Ramos (cell line): ENCODE data around the gene SPAG16.
"Not testable (repeated sequence)": the region's sequence is repeated elsewhere in the genome, so short reads cannot be mapped to it uniquely, and the experiment has no call there.

Experiments used
- in situ Hi-C: fragments of 300-500 bp; cut with MboI; formaldehyde crosslinking; loops from one replicate; pipeline ENCODE4 v1.14.3; 2022; ENCODE audit warnings: low sequenced_read_pairs; ENCODE audit not compliant: unreplicated experiment

Gene SPAG16

DNA sequence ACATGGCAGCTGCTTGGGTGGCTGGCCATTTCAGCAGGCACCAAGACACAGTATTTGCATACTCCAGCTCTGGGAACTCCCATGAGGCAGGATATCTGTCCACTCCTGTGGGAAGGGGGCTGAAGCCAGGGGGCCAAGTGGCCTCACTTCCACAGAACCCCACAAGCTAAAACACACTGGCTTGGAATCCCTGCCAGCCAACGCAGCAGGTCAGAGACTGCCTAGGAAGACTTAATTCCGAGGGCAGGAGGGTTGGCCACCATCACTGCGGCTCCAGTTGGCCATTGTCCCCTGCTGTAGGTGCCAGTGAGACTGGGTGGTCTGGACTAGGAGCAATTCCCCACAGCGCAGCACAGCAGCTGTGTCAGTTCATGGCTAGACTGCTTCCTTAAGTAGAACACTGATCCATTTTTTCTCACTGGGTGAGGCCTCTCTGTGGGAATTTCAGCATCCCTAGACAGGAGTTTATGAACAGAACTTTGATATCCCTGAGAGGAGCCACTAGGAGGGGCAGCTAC, 52.0 kb downstream of the SPAG16 start:
- in situ Hi-C loops, result no loop called here

DNA sequence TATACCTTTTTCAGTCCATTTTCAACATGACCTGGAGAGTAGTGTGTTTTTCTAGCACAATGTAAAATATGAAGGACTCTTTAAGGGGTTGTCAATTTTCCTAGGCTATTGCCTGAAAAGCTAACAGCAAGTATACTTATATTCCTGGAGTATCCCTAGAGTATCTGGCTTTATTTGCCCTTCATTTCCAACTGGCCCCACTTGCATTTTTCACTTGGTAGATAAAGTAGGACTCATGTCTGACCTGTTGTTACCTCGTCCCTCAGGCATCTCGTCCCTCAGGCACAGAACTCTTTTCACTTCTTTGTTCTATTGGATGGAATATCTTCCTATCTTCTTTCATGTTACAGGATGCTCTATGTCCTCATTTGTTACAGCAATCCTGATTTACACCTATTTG, 69.2 kb downstream of the SPAG16 start:
- in situ Hi-C loops, result no loop called here

- in situ Hi-C loops, result no loop called here
These were observed 92.4 kb downstream of the SPAG16 start for GRCh38 chr2:213376644-213377043.

DNA sequence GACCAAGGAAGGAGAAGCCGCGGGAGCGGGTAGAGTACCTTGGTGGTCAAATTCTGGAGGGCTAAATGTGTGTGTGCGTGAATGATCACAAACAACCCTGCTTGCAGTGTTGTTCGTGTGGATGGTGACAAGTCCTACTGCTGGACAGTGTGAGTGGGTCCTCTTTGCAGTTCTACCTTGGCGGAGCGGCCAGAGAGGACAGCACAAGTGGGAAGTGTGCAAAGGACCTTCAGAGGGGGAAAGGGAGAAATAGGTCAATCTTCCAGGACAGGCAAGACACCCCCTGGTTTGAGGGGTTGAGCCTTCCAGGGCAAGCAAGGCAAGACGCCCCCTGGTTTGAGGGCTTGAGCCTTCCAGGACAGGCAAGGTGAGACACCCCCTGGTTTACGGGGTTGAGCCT, 122.8 kb downstream of the SPAG16 start:
- in situ Hi-C loops, result not testable (repeated sequence)

DNA sequence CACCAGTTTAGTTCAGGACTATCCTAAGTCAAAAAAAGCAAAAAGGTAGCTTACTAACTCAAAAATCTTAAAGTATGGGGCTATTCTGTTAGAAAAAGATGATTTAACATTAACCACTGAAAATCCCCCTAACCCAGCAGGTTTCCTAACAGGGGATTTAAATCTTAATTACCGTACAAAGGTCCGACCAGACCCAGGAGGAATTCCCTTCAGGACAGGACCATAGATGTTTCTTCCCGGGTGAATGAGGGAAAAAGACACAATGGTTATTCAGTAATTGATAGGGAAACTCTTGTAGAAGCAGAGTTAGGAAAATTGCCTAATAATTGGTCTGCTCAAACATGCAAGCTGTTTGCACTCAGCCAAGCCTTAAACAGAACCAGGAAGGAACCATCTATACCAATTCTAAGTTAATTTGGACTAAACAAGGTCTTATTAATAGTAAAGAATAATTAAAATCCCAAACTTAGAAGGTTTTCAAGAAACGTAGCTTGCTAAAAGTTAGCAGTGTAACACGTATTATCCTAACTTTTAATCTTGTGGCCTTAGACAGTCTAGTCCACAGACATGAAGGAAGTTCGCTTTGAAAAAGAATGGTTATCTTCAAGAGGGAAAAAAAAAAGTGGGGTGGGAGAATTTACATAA, 124.3 kb downstream of the SPAG16 start:
- in situ Hi-C loops, result not testable (repeated sequence)

- in situ Hi-C loops, result not testable (repeated sequence)
These were observed 126.4 kb downstream of the SPAG16 start for GRCh38 chr2:213410687-213411086.

- in situ Hi-C loops, result no loop called here
These were observed 127.5 kb downstream of the SPAG16 start for GRCh38 chr2:213411582-213412289.

GRCh38 chr2:213415093-213415492, 130.8 kb downstream of the SPAG16 start:
- in situ Hi-C loops, result no loop called here

DNA sequence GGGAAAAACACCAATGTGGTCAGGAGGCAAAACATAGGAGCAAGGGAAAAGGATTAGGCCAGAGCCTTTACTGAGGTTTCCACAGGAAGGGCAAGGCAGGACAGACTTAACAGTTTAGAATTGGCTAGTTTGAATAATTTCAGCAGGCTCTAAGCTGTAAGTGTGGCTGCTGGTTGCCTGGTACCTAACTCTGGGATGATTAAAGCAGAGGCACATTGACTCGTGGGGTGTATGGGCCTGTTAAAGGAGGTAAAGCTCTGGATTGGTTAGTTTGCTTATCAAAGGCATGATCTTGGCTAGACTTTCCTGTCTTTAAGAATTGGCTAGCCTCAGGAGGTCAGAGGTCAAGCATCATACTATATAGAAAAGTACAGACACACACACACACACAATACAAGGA, 132.6 kb downstream of the SPAG16 start:
- in situ Hi-C loops, result no loop called here

DNA sequence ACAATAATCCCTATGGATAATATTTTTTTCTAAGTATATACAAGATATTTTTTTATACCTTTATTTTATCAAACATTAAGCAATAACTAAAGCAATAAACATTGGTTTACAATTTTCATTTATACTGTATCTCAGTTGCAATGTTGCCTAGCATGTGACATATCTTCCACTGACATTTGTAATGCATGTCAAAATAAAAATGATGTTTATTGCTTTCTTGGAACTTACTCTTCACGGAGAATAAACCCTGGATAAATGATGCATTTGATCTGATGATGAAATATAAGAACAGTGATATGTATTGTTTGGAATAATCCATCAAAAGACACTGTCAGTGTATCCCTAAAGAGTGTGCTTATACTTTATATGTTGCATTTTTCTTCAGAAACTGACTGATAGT, 135.7 kb downstream of the SPAG16 start:
- in situ Hi-C loops, result no loop called here

- in situ Hi-C loops, result no loop called here
These were observed 136.6 kb downstream of the SPAG16 start for GRCh38 chr2:213420828-213421385.

GRCh38 chr2:213422211-213422610, 137.9 kb downstream of the SPAG16 start:
- in situ Hi-C loops, result no loop called here

- in situ Hi-C loops, result no loop called here
These were observed 141.4 kb downstream of the SPAG16 start for GRCh38 chr2:213425618-213426017.

- in situ Hi-C loops, result no loop called here
These were observed 145.3 kb downstream of the SPAG16 start for GRCh38 chr2:213429516-213429915.

DNA sequence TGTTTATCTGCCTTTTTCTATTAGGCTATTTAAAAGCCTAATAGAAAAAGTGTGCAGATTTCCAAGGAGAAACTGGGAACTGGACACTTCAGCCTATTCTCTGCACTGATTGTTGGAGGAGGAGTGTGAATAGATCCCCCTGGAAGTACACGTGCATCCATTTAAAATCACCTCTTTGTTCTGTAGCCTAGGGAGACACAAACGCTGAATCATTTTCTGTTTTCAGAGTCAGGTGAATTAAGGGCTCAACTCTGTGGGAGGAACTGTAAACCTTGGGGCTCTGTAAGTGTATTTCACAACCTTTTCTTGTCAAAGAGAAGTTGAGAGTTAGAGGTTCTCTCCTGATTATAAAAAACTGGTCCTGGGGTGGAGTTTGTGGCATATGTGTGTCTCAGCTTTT, 159.7 kb downstream of the SPAG16 start:
- in situ Hi-C loops, result no loop called here

DNA sequence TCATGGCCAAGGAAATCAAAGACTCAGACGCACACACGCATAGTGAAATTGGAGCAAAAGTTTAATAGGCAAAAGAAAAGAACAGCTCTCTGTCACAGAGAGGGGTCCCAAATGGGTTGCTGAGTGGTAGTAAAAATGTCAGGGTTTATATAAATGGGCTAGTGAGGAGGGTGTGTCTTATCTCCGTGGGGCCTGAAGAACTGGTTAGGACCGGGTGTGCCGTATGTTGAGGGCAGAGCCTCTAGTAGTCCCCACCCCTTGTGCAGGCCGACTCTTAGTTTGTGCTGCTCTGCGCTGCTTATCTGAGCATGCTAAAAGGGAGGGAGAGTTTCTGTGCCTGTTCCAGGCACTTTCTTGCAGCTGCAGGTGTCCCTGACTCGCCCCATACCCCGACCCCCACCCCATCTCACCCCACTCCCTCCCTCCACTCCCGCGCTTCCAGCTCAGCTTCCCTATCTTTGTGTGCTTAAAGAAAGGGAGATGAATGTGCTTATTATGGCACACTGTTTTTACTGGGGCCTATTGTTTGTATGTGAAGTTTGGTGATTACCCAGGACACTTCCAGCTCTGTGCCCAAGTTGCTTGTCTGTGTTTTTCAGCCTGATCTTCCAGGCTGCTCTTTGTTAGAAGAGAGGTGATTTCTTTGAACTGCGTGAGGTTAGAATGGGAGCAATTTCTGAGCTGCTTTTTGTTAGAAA, 167.4 kb downstream of the SPAG16 start:
- in situ Hi-C loops, result no loop called here

DNA sequence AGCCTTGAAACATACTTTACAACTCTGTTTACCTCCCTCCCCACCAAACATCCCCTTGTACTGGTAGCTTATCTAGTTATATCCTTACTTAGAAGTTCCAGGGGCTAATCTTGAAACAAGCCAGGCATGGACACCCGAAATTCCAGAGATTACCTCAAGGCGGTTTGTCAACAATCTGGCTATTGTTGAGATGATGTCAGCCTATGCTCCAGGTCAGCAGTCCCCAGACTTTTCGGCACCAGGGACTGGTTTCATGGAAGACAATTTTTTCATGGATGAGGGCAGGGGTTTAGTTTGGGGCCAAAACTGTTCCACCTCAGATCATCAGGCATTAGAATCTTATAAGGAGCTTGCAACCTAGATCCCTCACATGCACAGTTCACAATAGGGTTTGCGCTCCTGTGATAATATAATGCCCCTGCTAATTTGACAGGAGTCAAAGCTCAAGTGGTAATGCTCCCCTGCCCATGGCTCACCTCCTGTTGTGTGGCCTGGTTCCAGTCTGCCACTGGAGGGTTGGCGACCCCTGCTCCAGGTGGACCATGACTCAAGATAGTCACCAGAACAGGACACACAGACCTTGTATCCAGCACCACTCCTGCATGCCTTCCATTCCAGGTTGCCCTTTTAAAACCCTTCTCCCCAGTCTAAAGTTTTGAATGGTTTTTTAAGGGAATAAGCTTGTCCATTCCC, 171.2 kb downstream of the SPAG16 start:
- in situ Hi-C loops, result no loop called here

DNA sequence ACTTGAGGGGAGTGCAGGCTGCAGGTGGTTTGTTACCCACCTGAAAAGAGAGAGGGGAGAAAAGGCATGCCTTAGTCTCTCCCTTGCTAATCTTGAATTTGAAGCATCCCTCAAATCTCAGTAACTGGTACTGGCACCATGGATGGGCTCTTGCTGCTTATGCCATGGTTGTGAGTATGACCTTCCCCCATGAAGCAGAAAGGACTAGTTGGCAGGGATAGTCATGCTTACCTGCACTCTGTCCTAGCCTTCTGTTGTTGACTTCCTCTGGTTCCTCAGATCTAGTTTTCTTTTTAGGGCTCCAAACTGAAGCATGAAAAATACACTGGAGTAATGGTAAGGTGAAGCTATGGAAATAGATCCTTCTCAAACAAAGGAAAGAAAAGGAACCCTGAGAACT, 191.2 kb downstream of the SPAG16 start:
- in situ Hi-C loops, result no loop called here

GRCh38 chr2:213476641-213477040, 192.4 kb downstream of the SPAG16 start:
- in situ Hi-C loops, result no loop called here

DNA sequence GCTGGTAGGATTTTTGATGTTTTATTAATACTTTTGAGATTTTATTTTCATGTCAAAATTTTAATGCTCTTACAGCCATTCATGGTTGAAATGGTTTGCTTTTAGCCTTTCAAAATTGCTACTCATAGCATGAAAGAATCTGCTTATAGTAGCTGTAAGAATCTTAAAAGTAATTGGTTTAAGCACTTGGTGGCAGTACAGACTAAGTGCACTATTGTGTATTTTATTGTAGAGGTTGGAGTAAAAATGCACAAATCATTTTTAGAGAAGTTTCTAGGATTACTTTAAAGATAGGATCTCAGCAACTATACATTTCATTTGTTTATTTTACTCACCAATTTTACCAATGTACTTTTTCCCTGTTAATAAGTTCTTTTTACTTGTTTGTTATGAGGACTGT, 205.8 kb downstream of the SPAG16 start:
- in situ Hi-C loops, result no loop called here
